Measurements from ENCODE around the gene SLC25A34.

Gene SLC25A34

GRCh38 chr1:15777909-15778707 lies 42.0 kb downstream of the SLC25A34 start:
- no peak for DNase-seq

DNA sequence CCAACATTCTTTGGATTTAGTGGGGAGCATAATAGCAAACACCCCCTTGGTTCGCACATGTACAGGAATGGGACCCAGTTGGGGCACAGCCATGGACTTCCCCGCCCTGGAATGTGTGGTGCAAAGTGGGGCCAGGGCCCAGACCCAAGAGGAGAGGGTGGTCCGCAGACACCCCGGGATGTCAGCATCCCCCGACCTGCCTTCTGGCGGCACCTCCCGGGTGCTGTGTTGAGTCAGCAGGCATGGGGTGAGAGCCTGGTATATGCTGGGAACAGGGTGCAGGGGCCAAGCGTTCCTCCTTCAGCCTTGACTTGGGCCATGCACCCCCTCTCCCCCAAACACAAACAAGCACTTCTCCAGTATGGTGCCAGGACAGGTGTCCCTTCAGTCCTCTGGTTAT lies 49.6 kb downstream of the SLC25A34 start:
- DNase-seq = no peak

DNA sequence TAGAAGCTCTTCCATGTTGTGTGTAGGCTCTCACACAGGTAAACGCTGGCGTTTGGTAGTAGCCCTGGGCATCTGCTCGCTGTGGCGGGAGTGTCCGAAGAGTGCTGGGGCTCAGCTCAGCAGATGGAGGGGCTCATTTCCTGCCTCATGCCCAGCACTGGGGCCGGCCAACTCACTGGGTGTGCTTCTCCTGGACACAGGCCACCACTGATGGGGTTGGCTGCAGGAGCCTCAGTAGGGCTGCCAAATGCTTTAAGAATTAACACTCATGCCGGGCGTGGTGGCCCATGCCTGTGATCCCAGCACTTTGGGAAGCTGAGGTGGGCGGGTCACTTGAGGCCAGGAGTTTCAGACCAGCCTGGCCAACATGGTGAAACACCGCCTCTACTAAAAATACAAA lies 50.5 kb downstream of the SLC25A34 start:
- DNase-seq = no peak

- DNase-seq = no peak
These were observed 52.7 kb downstream of the SLC25A34 start for GRCh38 chr1:15788624-15789301.
